Upper lobe of left lung (tissue), 6 donors: ENCODE measurements around the gene M1AP. TPM values are rescaled to one million over a fixed set of nuclear protein-coding genes. Genes with fewer than 3 reads are reported as not detected.

Experiments used
- ATAC-seq, 2 donors: fragments of 200-7000 bp; cut with Tn5 transposase; one replicate each; pipeline ENCODE4 v1.9.1; 2022; ENCODE audit warnings: mild to moderate bottlenecking in 2 of 2, moderate library complexity in 2 of 2; ENCODE audit not compliant: low FRiP score in 2 of 2
- DNase-seq, 2 donors: peaks; one replicate each; pipeline ENCODE4 v3.0.0-alpha.2; 2019 to 2020
- H3K27ac ChIP-seq, 4 donors: fragments of 200-600 bp; sonication (generic); one replicate each; pipeline ENCODE4 v1.5.1; 2016 to 2019
- H3K27me3 ChIP-seq, 4 donors: fragments of 200-600 bp; sonication (generic); one replicate each; pipeline ENCODE4 v1.5.1; 2017 to 2019
- H3K36me3 ChIP-seq, 4 donors: fragments of 200-600 bp; sonication (generic); one replicate each; pipeline ENCODE4 v1.5.1; 2016 to 2019
- H3K4me1 ChIP-seq, 4 donors: fragments of 200-600 bp; sonication (generic); one replicate each; pipeline ENCODE4 v1.5.1; 2018 to 2019
- H3K4me3 ChIP-seq, 4 donors: fragments of 200-600 bp; sonication (generic); one replicate each; pipeline ENCODE4 v1.5.1; 2017 to 2019; ENCODE audit warnings: mild to moderate bottlenecking in 2 of 4, moderate library complexity in 1 of 4
- H3K9me3 ChIP-seq, 4 donors: fragments of 200-600 bp; sonication (generic); one replicate each; pipeline ENCODE4 v1.5.1; 2018 to 2019
- EP300 ChIP-seq, 4 donors: sonication (generic); formaldehyde crosslinking; IDR thresholded peaks; one replicate each; pipeline ENCODE4 v1.5.1; 2017; ENCODE audit warnings: antibody characterized with exemption in 4 of 4, control low read depth in 2 of 4
- POLR2A ChIP-seq, 4 donors: fragments of 450-650 bp; IDR thresholded peaks; one replicate each; pipeline ENCODE4 v1.5.1; 2016 to 2017; ENCODE audit warnings: antibody characterized with exemption in 4 of 4, mild to moderate bottlenecking in 2 of 4
- POLR2AphosphoS5 ChIP-seq, 2 donors: sonication (generic); formaldehyde crosslinking; IDR thresholded peaks; one replicate each; pipeline ENCODE4 v1.5.1; 2017; ENCODE audit warnings: antibody characterized with exemption in 2 of 2
- WGBS, 2 donors: methylation state at CpG; one replicate each; pipeline ENCODE4 v1.1.5; 2017 to 2018; 5-methylcytosine and 5-hydroxymethylcytosine counted together
- total RNA-seq, 6 donors: library from RNA; depleted of rRNA in 4 of 6; stranded (reverse); fragments of >200 nt in 4 of 6; gene quantifications; one replicate each; pipeline versions ENCODE4 v1.1.0 to v1.2.1, GENCODE V29; 2016 to 2021
- TF ChIP-seq, protein P1 (sequence below), 6 experiments: fragments of 450-650 bp in 4 of 6; fragments of 200-600 bp in 2 of 6; sonication (generic) in 2 of 6; IDR thresholded peaks; one replicate each; pipeline ENCODE4 v1.5.1; 2016 to 2019; ENCODE audit warnings: antibody characterized with exemption in 6 of 6
- donor health status: DM: no; HTN: no; CAD: no; lungs with moderate emphysema.
- donor health status: DM: no; HTN: yes; CAD: no; lungs with severe emphysema.

Gene M1AP
- total RNA-seq, 6 donors from 2014 or later: 0.91 to 6.3 (median 2.2) TPM; not detected in 2

DNA sequence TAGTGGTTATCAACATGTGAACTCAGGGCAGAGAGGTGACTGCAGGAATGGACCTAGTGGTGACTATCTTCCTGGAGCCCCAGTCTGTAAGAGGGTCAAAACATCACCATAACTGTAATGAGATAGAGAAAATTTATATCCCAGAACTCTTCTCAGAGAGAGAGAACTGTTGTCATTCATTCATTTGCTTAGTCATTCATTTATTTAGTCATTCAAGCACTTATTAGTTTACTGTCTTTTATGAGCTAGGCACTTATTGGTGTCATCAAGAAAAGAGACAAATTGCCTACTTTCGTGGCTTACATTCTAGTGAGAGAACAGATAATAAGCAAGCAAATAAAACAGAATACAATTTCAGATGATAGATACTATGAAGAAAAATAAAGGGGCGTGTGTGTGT is 59.5 kb downstream of the M1AP start:
- ATAC-seq (no peak), DNase-seq (no peak)
- Histone ChIP-seq H3K27ac (no peak overlapping the region), H3K4me3 (no peak overlapping the region), H3K27me3 (no peaks in the 10 kb centered on the region), H3K4me1 (peaks cover 0 to 6% (median 2%) of the 10 kb centered on the region in 4 donors), H3K36me3 (no peaks in the 10 kb centered on the region), H3K9me3 (no peaks in the 10 kb centered on the region)
- TF ChIP-seq POLR2AphosphoS5 (IDR thresholded peaks at IDR 0.05): no peak
- WGBS, 2 donors: 59 to 70% methylated on average over 2 of the region's 2 CpGs

DNA sequence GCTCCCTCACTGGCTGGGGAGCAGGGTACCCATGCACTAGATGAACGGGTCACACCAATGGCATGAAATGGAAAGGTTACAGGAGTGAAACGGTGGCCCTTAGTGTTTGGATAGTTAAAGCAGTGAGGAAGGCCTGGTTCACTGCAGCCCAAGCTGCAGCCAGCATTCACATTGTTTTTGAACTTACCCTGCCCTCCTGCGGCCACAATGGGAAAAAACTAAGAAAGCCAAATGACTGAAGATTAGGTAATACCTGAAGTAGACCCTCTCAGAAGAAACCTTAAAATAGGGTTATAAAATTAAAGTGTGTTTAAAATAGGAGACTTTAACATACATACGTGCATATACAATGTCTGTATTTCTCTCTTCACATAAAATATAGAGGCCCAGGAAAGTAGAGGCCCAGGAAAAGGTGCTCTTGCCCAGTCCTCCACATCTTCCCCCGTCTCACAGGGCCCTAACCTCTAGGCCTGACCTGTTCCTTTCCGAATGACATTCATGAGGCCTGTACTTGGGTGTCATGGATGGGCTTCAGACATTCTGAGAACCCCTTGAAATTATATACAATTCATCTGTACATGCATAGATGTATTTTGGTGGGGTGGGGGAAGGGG is 60.4 kb downstream of the M1AP start:
- no peaks in the 10 kb centered on the region for H3K9me3 ChIP-seq
- H3K27me3 ChIP-seq: no peaks in the 10 kb centered on the region
- DNase-seq (peak in 1 of 2 donors; percentile 66), ATAC-seq (peak; percentile 87 to 92)
- TF ChIP-seq EP300 (IDR thresholded peaks at IDR 0.05) (no peak), POLR2AphosphoS5 (IDR thresholded peaks at IDR 0.05) (no peak), POLR2A (IDR thresholded peaks at IDR 0.05) (no peak)
- TF ChIP-seq, protein P1, sequence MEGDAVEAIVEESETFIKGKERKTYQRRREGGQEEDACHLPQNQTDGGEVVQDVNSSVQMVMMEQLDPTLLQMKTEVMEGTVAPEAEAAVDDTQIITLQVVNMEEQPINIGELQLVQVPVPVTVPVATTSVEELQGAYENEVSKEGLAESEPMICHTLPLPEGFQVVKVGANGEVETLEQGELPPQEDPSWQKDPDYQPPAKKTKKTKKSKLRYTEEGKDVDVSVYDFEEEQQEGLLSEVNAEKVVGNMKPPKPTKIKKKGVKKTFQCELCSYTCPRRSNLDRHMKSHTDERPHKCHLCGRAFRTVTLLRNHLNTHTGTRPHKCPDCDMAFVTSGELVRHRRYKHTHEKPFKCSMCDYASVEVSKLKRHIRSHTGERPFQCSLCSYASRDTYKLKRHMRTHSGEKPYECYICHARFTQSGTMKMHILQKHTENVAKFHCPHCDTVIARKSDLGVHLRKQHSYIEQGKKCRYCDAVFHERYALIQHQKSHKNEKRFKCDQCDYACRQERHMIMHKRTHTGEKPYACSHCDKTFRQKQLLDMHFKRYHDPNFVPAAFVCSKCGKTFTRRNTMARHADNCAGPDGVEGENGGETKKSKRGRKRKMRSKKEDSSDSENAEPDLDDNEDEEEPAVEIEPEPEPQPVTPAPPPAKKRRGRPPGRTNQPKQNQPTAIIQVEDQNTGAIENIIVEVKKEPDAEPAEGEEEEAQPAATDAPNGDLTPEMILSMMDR (IDR thresholded peaks at IDR 0.05): peak; percentile 49 to 78 (median 66)
- no peaks in the 10 kb centered on the region for H3K36me3 ChIP-seq
- WGBS, 2 donors: 18 to 23% methylated on average over 6 of the region's 6 CpGs
- H3K4me3 ChIP-seq: no peak overlapping the region
- H3K27ac ChIP-seq: no peak overlapping the region
- peaks cover 0 to 6% (median 2%) of the 10 kb centered on the region in 4 donors for H3K4me1 ChIP-seq

DNA sequence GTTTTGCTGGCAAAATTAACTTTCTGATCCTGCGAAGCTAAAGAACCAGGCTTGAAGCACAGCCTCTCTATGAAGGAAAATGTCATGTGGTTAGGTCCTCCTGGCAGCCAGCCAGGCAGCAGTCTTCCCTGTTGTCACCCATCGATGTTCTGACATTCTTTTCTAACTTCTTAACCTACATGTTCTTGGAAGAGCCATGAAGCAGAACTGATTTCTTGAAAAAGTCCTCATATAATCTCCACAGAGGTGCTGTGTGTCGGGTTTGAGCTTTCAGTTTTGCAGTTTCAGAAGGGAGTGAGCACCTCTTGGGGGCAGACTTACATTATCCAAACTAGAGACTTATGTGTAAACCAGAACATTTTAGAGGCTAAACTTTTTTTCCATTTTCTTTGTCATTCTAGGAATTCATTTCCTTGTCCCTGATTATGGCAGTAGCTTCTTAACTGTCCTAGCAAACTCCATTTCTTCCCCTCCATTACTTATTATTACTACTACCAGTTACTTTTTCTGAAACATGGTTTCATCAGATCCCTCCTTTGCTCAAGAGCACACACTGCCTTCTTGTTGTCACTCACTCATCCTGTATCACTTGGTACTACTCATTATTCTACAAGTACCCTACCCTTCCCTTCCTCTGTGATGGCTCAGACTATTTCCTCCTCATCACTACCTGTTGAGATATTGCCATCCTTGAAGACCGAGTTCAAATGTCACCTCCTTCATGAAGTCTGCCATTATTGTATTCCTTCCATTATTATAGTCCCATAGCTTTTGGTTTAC is 62.5 kb downstream of the M1AP start:
- Histone ChIP-seq H3K27ac (no peak overlapping the region), H3K4me1 (peaks cover 0 to 6% (median 2%) of the 10 kb centered on the region in 4 donors), H3K27me3 (no peaks in the 10 kb centered on the region), H3K4me3 (no peak overlapping the region), H3K9me3 (no peaks in the 10 kb centered on the region), H3K36me3 (no peaks in the 10 kb centered on the region)
- ATAC-seq (no peak), DNase-seq (peak in 1 of 2 donors; percentile 29)
- no peak for TF ChIP-seq POLR2AphosphoS5 (IDR thresholded peaks at IDR 0.05)
- TF ChIP-seq EP300 (IDR thresholded peaks at IDR 0.05): no peak
- WGBS, 2 donors: 27 to 46% methylated on average over 4 of the region's 4 CpGs

DNA sequence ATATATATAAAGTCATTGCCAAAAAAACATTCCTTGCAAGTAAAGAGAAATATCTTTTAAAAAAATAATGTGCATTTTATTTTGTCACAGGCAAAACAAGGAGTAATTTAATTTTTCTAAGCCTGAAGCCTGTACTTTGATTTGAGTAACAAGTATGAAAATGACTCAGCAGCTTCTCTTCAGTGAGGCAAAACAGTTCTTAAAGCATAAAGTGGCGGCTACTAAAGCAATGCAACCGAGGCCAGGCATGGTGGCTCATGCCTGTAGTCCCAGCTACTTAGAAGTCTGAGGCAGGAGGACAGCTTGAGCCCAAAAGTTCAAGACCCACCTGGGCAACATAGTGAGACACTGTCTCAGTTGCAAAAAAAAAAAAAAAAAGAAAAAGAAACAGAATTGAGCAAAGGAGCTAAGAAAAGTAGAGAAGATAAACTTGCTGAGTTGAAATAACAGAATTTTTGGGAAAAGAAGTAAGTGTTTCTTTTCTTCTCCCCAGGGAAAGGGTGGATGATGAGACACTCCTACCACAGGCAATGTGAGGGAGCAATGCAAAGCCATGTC is 64.0 kb downstream of the M1AP start:
- Histone ChIP-seq H3K27ac (no peak overlapping the region), H3K36me3 (no peaks in the 10 kb centered on the region), H3K9me3 (no peaks in the 10 kb centered on the region), H3K27me3 (no peaks in the 10 kb centered on the region), H3K4me3 (no peak overlapping the region), H3K4me1 (peaks cover 0 to 6% (median 2%) of the 10 kb centered on the region in 4 donors)
- TF ChIP-seq POLR2AphosphoS5 (IDR thresholded peaks at IDR 0.05) (no peak), POLR2A (IDR thresholded peaks at IDR 0.05) (no peak)
- TF ChIP-seq, protein P1 (IDR thresholded peaks at IDR 0.05): no peak
- 60 to 63% methylated on average over 2 of the region's 2 CpGs for WGBS, 2 donors
- ATAC-seq (no peak), DNase-seq (no peak)

DNA sequence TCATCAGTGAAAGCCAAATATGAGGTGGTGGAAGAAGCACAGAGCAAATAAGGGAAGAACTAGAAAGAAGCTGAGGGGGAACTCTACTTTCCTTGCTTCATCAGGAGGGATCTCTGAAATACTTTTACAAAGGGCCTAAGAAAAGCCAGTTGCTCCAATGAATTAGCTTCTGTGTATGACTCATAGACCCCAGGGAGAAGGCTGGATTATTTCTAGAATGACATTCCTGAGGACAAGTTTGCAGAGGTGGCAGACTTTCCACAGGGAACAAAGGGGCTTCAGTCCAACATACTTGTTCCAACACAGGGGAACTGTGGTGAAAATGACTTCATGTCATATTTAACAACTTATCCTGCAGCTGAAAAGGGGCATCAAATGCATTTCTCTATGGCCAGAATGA is 64.6 kb downstream of the M1AP start:
- no peaks in the 10 kb centered on the region for H3K27me3 ChIP-seq
- no peaks in the 10 kb centered on the region for H3K36me3 ChIP-seq
- DNase-seq (no peak), ATAC-seq (no peak)
- H3K27ac ChIP-seq: no peak overlapping the region
- H3K4me3 ChIP-seq: no peak overlapping the region
- TF ChIP-seq EP300 (IDR thresholded peaks at IDR 0.05) (no peak), POLR2A (IDR thresholded peaks at IDR 0.05) (no peak), POLR2AphosphoS5 (IDR thresholded peaks at IDR 0.05) (no peak)
- TF ChIP-seq, protein P1 (IDR thresholded peaks at IDR 0.05): no peak
- H3K4me1 ChIP-seq: peaks cover 0 to 6% (median 2%) of the 10 kb centered on the region in 4 donors
- H3K9me3 ChIP-seq: no peaks in the 10 kb centered on the region
